ENCODE data around the gene HID1.

DNA sequence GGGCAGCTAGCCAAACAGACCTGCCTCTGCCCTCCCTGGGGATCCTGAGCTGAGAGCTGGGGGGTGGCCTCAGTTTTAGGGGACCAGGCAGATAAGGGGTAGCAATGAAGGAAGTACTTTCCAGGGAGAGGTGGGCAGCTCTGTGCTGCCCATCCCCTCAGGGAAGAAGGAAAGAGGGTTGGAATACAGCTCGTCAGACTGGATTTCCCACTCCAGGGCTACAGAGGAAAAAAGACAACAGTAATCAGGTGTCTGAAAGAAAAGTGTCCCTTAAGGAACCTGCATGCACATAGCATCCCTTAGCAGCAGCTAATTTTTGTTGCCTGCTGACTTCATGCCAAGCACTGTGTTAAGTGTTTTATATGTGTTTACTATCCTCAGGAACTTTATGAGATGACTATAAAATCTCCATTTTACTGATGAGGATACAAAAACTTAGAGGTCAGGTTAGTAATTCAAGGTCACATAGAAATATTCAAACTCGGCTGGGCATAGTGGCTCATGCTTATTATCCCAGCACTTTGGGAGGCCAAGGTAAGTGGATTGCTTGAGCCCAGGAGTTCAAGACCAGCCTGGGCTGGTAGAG is 36.7 kb upstream of the HID1 start:
- TF ChIP-seq, protein P1, sequence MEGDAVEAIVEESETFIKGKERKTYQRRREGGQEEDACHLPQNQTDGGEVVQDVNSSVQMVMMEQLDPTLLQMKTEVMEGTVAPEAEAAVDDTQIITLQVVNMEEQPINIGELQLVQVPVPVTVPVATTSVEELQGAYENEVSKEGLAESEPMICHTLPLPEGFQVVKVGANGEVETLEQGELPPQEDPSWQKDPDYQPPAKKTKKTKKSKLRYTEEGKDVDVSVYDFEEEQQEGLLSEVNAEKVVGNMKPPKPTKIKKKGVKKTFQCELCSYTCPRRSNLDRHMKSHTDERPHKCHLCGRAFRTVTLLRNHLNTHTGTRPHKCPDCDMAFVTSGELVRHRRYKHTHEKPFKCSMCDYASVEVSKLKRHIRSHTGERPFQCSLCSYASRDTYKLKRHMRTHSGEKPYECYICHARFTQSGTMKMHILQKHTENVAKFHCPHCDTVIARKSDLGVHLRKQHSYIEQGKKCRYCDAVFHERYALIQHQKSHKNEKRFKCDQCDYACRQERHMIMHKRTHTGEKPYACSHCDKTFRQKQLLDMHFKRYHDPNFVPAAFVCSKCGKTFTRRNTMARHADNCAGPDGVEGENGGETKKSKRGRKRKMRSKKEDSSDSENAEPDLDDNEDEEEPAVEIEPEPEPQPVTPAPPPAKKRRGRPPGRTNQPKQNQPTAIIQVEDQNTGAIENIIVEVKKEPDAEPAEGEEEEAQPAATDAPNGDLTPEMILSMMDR (IDR thresholded peaks at IDR 0.05), result no peak
- TF ChIP-seq POLR2A (IDR thresholded peaks at IDR 0.05), result no peak
